Fibroblast of lung (primary cell): ENCODE results near the gene ST8SIA6.

ENCODE experiments used
- EZH2 ChIP-seq: IDR thresholded peaks from 2 replicates; pipeline ENCODE4 v1.5.1; 2012; ENCODE audit warnings: low read length, control low read depth, mild to moderate bottlenecking; ENCODE audit errors: missing control alignments
- TF ChIP-seq, protein P1 (sequence below), 2 donors: IDR thresholded peaks in 1 of 2; conservative IDR thresholded peaks in 1 of 2; 1 replicate in 1 of 2; 2 replicates in 1 of 2; pipeline ENCODE4 v1.5.1; 2011 to 2012; ENCODE audit warnings: low read length in 2 of 2, control low read depth in 1 of 2, inconsistent platforms in 1 of 2, low read depth in 1 of 2, mild to moderate bottlenecking in 1 of 2

DNA sequence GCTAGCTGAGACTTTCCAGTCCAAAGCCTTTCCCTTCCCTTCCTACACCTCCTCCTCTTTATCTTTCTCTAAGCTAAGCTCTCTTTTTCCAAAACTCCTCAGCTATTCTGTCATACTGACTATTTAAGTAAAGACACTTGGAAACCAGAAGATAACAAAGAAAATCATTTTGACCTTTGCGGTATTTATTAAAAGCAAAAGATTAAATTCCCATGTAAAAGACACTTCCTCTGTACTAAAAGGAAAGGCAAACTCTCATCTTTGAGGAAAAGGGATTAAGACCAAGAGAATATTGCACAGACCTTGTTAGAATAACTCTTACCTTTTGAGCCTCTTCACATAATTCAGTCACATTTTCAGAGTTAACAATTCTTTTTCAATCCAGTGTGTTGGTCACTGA lies 15.8 kb downstream of the ST8SIA6 start:
- TF ChIP-seq, protein P1, sequence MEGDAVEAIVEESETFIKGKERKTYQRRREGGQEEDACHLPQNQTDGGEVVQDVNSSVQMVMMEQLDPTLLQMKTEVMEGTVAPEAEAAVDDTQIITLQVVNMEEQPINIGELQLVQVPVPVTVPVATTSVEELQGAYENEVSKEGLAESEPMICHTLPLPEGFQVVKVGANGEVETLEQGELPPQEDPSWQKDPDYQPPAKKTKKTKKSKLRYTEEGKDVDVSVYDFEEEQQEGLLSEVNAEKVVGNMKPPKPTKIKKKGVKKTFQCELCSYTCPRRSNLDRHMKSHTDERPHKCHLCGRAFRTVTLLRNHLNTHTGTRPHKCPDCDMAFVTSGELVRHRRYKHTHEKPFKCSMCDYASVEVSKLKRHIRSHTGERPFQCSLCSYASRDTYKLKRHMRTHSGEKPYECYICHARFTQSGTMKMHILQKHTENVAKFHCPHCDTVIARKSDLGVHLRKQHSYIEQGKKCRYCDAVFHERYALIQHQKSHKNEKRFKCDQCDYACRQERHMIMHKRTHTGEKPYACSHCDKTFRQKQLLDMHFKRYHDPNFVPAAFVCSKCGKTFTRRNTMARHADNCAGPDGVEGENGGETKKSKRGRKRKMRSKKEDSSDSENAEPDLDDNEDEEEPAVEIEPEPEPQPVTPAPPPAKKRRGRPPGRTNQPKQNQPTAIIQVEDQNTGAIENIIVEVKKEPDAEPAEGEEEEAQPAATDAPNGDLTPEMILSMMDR (conservative IDR thresholded peaks at IDR 0.05 in 1 of 2, IDR thresholded peaks at IDR 0.05 in 1 of 2; ENCODE audit: low read depth in 1 of 2, low read length in 2 of 2): no peak
- no peak for TF ChIP-seq EZH2
